Neural cell (in vitro differentiated cells): ENCODE measurements around the gene P2RY14.

Experiments
- CTCF ChIP-seq: fragments of 450-650 bp; IDR thresholded peaks from 2 replicates; pipeline ENCODE4 v1.5.1; 2014; ENCODE audit warnings: antibody characterized with exemption, mild to moderate bottlenecking, moderate library complexity; ENCODE audit not compliant: poor library complexity, severe bottlenecking
- EP300 ChIP-seq: fragments of 450-650 bp; conservative IDR thresholded peaks from 2 replicates; pipeline ENCODE4 v1.6.1; 2014; ENCODE audit warnings: antibody characterized with exemption, mild to moderate bottlenecking, moderate library complexity; ENCODE audit not compliant: poor library complexity, severe bottlenecking
- EZH2 ChIP-seq: fragments of 200-600, 300-800 bp; shearing (Covaris generic), sonication (generic); IDR thresholded peaks from 2 replicates; pipeline ENCODE4 v1.6.1; 2014; ENCODE audit warnings: antibody characterized with exemption, low read length, borderline replicate concordance, mild to moderate bottlenecking; ENCODE audit not compliant: insufficient read depth, poor library complexity, severe bottlenecking
- SMC3 ChIP-seq: fragments of 450-650 bp; conservative IDR thresholded peaks from 2 replicates; pipeline ENCODE4 v1.6.1; 2014; ENCODE audit warnings: antibody characterized with exemption, mild to moderate bottlenecking, moderate library complexity; ENCODE audit not compliant: poor library complexity
- TAF1 ChIP-seq: IDR thresholded peaks from 2 replicates; pipeline ENCODE4 v1.6.1; 2012; ENCODE audit warnings: low read depth
- TF ChIP-seq, protein P1 (sequence below): IDR thresholded peaks from 2 replicates; pipeline ENCODE4 v1.6.1; 2012; ENCODE audit warnings: borderline replicate concordance

- TF ChIP-seq CTCF (no peak), TAF1 (no peak), SMC3 (no peak), EZH2 (no peak), EP300 (no peak)
- TF ChIP-seq, protein P1, sequence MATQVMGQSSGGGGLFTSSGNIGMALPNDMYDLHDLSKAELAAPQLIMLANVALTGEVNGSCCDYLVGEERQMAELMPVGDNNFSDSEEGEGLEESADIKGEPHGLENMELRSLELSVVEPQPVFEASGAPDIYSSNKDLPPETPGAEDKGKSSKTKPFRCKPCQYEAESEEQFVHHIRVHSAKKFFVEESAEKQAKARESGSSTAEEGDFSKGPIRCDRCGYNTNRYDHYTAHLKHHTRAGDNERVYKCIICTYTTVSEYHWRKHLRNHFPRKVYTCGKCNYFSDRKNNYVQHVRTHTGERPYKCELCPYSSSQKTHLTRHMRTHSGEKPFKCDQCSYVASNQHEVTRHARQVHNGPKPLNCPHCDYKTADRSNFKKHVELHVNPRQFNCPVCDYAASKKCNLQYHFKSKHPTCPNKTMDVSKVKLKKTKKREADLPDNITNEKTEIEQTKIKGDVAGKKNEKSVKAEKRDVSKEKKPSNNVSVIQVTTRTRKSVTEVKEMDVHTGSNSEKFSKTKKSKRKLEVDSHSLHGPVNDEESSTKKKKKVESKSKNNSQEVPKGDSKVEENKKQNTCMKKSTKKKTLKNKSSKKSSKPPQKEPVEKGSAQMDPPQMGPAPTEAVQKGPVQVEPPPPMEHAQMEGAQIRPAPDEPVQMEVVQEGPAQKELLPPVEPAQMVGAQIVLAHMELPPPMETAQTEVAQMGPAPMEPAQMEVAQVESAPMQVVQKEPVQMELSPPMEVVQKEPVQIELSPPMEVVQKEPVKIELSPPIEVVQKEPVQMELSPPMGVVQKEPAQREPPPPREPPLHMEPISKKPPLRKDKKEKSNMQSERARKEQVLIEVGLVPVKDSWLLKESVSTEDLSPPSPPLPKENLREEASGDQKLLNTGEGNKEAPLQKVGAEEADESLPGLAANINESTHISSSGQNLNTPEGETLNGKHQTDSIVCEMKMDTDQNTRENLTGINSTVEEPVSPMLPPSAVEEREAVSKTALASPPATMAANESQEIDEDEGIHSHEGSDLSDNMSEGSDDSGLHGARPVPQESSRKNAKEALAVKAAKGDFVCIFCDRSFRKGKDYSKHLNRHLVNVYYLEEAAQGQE, result no peak
Observed at GRCh38 chr3:151303751-151304150, 25.4 kb upstream of the P2RY14 start.
